Ovary (tissue), 3 donors: ENCODE results near the gene LRIT2.

Source experiments
- EP300 ChIP-seq: sonication (generic); formaldehyde crosslinking; IDR thresholded peaks from one replicate; pipeline ENCODE4 v1.6.1; 2017; ENCODE audit warnings: antibody characterized with exemption
- POLR2A ChIP-seq: fragments of 450-650 bp; IDR thresholded peaks from one replicate; pipeline ENCODE4 v1.6.1; 2017; ENCODE audit warnings: antibody characterized with exemption, mild to moderate bottlenecking, moderate library complexity
- TF ChIP-seq, protein P1 (sequence below), 3 donors: fragments of 450-650 bp in 2 of 3; fragments of 200-600 bp in 1 of 3; IDR thresholded peaks; one replicate each; pipeline versions ENCODE4 v1.5.1 to v1.8.0; 2016 to 2022; ENCODE audit warnings: antibody characterized with exemption in 3 of 3, mild to moderate bottlenecking in 1 of 3
- donor health status: DM: no; HTN: no; CAD: no.

DNA sequence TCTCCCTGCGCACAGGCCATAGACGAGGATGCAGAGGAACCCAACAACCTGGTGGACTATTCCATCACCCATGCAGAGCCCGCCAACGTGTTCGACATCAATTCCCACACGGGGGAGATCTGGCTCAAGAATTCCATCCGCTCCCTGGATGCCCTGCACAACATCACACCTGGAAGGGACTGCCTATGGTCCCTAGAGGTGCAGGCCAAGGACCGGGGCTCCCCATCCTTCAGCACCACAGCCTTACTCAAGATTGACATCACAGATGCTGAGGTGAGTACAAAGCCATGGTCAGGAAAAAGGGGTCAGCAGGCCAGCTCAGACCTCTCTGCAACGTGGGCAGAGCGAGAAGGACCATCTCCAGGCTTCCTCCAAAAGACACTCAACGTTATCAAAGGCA lies 12.3 kb downstream of the LRIT2 start:
- TF ChIP-seq POLR2A = no peak
- TF ChIP-seq, protein P1, sequence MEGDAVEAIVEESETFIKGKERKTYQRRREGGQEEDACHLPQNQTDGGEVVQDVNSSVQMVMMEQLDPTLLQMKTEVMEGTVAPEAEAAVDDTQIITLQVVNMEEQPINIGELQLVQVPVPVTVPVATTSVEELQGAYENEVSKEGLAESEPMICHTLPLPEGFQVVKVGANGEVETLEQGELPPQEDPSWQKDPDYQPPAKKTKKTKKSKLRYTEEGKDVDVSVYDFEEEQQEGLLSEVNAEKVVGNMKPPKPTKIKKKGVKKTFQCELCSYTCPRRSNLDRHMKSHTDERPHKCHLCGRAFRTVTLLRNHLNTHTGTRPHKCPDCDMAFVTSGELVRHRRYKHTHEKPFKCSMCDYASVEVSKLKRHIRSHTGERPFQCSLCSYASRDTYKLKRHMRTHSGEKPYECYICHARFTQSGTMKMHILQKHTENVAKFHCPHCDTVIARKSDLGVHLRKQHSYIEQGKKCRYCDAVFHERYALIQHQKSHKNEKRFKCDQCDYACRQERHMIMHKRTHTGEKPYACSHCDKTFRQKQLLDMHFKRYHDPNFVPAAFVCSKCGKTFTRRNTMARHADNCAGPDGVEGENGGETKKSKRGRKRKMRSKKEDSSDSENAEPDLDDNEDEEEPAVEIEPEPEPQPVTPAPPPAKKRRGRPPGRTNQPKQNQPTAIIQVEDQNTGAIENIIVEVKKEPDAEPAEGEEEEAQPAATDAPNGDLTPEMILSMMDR (IDR thresholded peaks at IDR 0.05) = no peak
- no peak for TF ChIP-seq EP300
